ENCODE measurements around the gene TMEM242. TPM values are rescaled to one million over a fixed set of nuclear protein-coding genes. Genes with fewer than 3 reads are reported as not detected.

Gene TMEM242
- total and polyA plus RNA-seq, 2 of the 8 experiments (the other 6 are each of a cell fraction or from before 2014, with no cell fraction given), result 2.4 to 9.0 TPM

DNA sequence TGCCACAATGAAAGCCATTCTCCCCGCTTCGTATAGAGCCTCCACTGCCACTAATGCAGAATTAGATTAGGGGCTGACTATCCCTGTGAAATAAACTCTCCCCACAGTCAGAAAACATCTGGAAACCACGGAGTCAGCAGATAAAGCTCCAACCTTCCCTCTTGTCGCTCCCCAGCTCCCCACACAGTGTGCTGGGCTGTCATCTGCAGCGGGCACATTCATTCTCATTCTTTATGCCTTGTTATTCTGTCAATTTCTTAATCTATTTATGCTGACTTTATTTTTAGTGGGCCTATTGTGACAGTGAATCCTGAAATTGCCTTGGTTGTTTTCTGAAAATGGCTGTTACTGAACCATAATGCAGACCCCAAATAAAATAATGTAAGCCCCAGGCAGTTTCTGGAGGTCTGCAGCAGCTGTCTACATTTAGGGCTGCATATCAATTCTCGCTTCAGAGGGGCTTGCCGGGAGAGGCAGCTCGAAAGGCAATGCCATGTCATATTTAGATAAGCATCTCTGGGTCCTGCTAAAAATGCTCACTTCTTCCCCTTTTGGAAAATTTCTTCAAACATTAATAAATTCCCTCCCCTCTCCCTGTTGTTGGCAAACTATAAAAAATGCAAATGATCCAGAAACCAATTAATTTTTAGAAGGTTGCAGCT is 71.6 kb downstream of the TMEM242 start (continued):
- TF ChIP-seq RNF2 (IDR thresholded peaks at IDR 0.05; ENCODE audit: borderline replicate concordance, low read depth, low read length, missing control alignments, poor library complexity, severe bottlenecking) (no peak), HDAC6 (IDR thresholded peaks at IDR 0.05; ENCODE audit: low read depth, low read length) (no peak), SRF (IDR thresholded peaks at IDR 0.05; ENCODE audit: low read depth, low read length) (no peak), RXRA (IDR thresholded peaks at IDR 0.05; ENCODE audit: insufficient read depth, low read depth, low read length) (no peak), NANOG (IDR thresholded peaks at IDR 0.05; ENCODE audit: insufficient read depth, low read depth, low read length, poor library complexity, severe bottlenecking) (no peak), CHD2 (IDR thresholded peaks at IDR 0.05; ENCODE audit: low read length) (no peak)
- TF ChIP-seq, protein P1, sequence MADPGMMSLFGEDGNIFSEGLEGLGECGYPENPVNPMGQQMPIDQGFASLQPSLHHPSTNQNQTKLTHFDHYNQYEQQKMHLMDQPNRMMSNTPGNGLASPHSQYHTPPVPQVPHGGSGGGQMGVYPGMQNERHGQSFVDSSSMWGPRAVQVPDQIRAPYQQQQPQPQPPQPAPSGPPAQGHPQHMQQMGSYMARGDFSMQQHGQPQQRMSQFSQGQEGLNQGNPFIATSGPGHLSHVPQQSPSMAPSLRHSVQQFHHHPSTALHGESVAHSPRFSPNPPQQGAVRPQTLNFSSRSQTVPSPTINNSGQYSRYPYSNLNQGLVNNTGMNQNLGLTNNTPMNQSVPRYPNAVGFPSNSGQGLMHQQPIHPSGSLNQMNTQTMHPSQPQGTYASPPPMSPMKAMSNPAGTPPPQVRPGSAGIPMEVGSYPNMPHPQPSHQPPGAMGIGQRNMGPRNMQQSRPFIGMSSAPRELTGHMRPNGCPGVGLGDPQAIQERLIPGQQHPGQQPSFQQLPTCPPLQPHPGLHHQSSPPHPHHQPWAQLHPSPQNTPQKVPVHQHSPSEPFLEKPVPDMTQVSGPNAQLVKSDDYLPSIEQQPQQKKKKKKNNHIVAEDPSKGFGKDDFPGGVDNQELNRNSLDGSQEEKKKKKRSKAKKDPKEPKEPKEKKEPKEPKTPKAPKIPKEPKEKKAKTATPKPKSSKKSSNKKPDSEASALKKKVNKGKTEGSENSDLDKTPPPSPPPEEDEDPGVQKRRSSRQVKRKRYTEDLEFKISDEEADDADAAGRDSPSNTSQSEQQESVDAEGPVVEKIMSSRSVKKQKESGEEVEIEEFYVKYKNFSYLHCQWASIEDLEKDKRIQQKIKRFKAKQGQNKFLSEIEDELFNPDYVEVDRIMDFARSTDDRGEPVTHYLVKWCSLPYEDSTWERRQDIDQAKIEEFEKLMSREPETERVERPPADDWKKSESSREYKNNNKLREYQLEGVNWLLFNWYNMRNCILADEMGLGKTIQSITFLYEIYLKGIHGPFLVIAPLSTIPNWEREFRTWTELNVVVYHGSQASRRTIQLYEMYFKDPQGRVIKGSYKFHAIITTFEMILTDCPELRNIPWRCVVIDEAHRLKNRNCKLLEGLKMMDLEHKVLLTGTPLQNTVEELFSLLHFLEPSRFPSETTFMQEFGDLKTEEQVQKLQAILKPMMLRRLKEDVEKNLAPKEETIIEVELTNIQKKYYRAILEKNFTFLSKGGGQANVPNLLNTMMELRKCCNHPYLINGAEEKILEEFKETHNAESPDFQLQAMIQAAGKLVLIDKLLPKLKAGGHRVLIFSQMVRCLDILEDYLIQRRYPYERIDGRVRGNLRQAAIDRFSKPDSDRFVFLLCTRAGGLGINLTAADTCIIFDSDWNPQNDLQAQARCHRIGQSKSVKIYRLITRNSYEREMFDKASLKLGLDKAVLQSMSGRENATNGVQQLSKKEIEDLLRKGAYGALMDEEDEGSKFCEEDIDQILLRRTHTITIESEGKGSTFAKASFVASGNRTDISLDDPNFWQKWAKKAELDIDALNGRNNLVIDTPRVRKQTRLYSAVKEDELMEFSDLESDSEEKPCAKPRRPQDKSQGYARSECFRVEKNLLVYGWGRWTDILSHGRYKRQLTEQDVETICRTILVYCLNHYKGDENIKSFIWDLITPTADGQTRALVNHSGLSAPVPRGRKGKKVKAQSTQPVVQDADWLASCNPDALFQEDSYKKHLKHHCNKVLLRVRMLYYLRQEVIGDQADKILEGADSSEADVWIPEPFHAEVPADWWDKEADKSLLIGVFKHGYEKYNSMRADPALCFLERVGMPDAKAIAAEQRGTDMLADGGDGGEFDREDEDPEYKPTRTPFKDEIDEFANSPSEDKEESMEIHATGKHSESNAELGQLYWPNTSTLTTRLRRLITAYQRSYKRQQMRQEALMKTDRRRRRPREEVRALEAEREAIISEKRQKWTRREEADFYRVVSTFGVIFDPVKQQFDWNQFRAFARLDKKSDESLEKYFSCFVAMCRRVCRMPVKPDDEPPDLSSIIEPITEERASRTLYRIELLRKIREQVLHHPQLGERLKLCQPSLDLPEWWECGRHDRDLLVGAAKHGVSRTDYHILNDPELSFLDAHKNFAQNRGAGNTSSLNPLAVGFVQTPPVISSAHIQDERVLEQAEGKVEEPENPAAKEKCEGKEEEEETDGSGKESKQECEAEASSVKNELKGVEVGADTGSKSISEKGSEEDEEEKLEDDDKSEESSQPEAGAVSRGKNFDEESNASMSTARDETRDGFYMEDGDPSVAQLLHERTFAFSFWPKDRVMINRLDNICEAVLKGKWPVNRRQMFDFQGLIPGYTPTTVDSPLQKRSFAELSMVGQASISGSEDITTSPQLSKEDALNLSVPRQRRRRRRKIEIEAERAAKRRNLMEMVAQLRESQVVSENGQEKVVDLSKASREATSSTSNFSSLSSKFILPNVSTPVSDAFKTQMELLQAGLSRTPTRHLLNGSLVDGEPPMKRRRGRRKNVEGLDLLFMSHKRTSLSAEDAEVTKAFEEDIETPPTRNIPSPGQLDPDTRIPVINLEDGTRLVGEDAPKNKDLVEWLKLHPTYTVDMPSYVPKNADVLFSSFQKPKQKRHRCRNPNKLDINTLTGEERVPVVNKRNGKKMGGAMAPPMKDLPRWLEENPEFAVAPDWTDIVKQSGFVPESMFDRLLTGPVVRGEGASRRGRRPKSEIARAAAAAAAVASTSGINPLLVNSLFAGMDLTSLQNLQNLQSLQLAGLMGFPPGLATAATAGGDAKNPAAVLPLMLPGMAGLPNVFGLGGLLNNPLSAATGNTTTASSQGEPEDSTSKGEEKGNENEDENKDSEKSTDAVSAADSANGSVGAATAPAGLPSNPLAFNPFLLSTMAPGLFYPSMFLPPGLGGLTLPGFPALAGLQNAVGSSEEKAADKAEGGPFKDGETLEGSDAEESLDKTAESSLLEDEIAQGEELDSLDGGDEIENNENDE (IDR thresholded peaks at IDR 0.05; ENCODE audit: insufficient replicate concordance, low read length), result no peak

All from H1 (cell line).